WTC11 (cell line): Measurements from ENCODE around the gene PPP1R3D. TPM values are rescaled to one million over a fixed set of nuclear protein-coding genes. Genes with fewer than 3 reads are reported as not detected.

Experiments used
- AR ChIP-seq: fragments of 250-450 bp; sonication (Bioruptor Pico); IDR thresholded peaks from 2 replicates; pipeline ENCODE4 v1.9.0; 2021; ENCODE audit warnings: mild to moderate bottlenecking
- CDX4 ChIP-seq: fragments of 250-450 bp; sonication (Bioruptor Pico); IDR thresholded peaks from 2 replicates; pipeline ENCODE4 v1.9.0; 2021; ENCODE audit warnings: moderate library complexity, mild to moderate bottlenecking, inconsistent platforms, borderline replicate concordance
- FOXP4 ChIP-seq: sonication (generic); formaldehyde crosslinking; IDR thresholded peaks from 2 replicates; pipeline ENCODE4 v1.8.0; 2022; ENCODE audit warnings: mild to moderate bottlenecking, missing genetic modification reagents
- GRHL2 ChIP-seq: fragments of 250-450 bp; sonication (Bioruptor Pico); IDR thresholded peaks from 2 replicates; pipeline ENCODE4 v1.8.0; 2022; ENCODE audit warnings: mild to moderate bottlenecking, moderate library complexity; ENCODE audit not compliant: insufficient replicate concordance, severe bottlenecking
- JUN ChIP-seq: sonication (generic); formaldehyde crosslinking; IDR thresholded peaks from 2 replicates; pipeline ENCODE4 v1.8.0; 2023; ENCODE audit warnings: mild to moderate bottlenecking, missing genetic modification reagents
- MYBL2 ChIP-seq: sonication (generic); formaldehyde crosslinking; IDR thresholded peaks from 2 replicates; pipeline ENCODE4 v1.8.1; 2023; ENCODE audit warnings: mild to moderate bottlenecking, moderate library complexity, missing genetic modification reagents
- NFE2L1 ChIP-seq: sonication (generic); formaldehyde crosslinking; IDR thresholded peaks from 2 replicates; pipeline ENCODE4 v1.8.1; 2023; ENCODE audit warnings: missing genetic modification reagents
- NR1H2 ChIP-seq: sonication (generic); formaldehyde crosslinking; IDR thresholded peaks from 2 replicates; pipeline ENCODE4 v1.9.0; 2021; ENCODE audit warnings: mild to moderate bottlenecking, moderate library complexity, missing genetic modification reagents
- SMAD4 ChIP-seq: sonication (generic); formaldehyde crosslinking; IDR thresholded peaks from 2 replicates; pipeline ENCODE4 v1.8.0; 2022; ENCODE audit warnings: mild to moderate bottlenecking, missing genetic modification reagents
- USF2 ChIP-seq: sonication (generic); formaldehyde crosslinking; IDR thresholded peaks from 2 replicates; pipeline ENCODE4 v1.8.1; 2023; ENCODE audit warnings: mild to moderate bottlenecking, missing genetic modification reagents, moderate library complexity
- ZNF232 ChIP-seq: sonication (generic); formaldehyde crosslinking; IDR thresholded peaks from 2 replicates; pipeline ENCODE4 v1.8.0; 2022; ENCODE audit warnings: mild to moderate bottlenecking, missing genetic modification reagents
- ZNF423 ChIP-seq: fragments of 250-450 bp; sonication (Bioruptor Pico); IDR thresholded peaks from 2 replicates; pipeline ENCODE4 v2.1.2; 2022; ENCODE audit warnings: mild to moderate bottlenecking, moderate library complexity
- ZNF532 ChIP-seq: fragments of 250-450 bp; sonication (Bioruptor Pico); IDR thresholded peaks from 2 replicates; pipeline ENCODE4 v1.9.0; 2021; ENCODE audit warnings: mild to moderate bottlenecking, borderline replicate concordance
- ZSCAN18 ChIP-seq: fragments of 250-450 bp; sonication (Bioruptor Pico); IDR thresholded peaks from 2 replicates; pipeline ENCODE4 v2.1.2; 2022; ENCODE audit warnings: mild to moderate bottlenecking, moderate library complexity
- total RNA-seq: library from RNA; stranded (reverse); gene quantifications from 3 replicates; pipeline ENCODE4 v1.2.3, GENCODE V29; 2021
- TF ChIP-seq, protein P1 (sequence below): sonication (generic); formaldehyde crosslinking; IDR thresholded peaks from 2 replicates; pipeline ENCODE4 v1.8.1; 2022; ENCODE audit warnings: mild to moderate bottlenecking, moderate library complexity, missing genetic modification reagents
- TF ChIP-seq, protein P2 (sequence below): sonication (generic); formaldehyde crosslinking; IDR thresholded peaks from 2 replicates; pipeline ENCODE4 v1.8.1; 2023; ENCODE audit warnings: mild to moderate bottlenecking, missing genetic modification reagents
- TF ChIP-seq, protein P3 (sequence below): sonication (generic); formaldehyde crosslinking; IDR thresholded peaks from 2 replicates; pipeline ENCODE4 v1.8.1; 2023; ENCODE audit warnings: mild to moderate bottlenecking, missing genetic modification reagents

PPP1R3D gene
- total RNA-seq, 1 experiment from 2014 or later: 2.4 TPM

DNA sequence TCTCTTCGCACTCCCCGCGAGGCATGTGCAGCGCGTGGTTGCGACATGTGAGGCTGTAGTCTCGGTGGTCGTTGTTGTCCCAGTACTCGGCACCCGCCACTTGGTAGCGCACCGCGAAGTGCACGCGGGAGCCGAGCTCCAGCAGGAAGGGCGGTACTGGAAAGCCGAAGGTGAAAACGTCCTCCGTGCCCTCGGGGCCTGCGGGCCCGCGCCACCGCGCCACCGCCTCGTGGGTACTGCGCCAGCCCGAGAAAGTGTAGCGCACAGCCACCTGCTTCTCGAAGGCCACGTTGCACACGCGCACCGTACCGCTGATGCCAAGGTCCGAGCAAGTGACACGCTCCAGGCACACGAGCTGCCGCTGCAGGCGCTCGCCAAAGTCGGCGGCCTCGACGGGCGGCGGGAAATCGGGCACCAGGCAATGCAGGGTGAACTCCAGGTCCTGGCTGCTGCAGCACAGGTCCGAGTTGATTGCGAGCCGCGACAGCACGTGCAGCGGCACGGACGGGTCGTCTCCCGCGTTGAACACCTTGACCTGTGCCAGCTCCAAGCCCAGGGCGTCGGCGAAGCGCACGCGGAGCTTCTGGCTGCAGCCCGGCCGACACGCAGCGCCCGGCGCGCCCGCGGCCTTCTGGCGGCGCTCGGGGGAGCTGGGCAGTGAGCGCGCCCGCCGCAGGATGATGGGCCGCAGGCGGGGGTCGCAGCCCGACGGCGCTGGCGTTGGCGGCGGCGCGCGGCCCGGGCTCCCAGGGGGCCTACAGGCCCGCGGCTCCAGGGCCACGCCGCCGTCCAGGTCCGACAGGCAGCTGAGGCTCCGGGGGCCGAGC is 840 bp downstream of the PPP1R3D start (continued):
- TF ChIP-seq AR (CRISPR knock-in tag) (no peak), USF2 (CRISPR knock-in tag) (peak; percentile 27; the same call in 1 of the 2 replicates), ZSCAN18 (CRISPR knock-in tag) (no peak), ZNF232 (CRISPR knock-in tag) (peak; percentile 89; the same call in 1 of the 2 replicates), CDX4 (no peak), SMAD4 (CRISPR knock-in tag) (peak; percentile 74), GRHL2 (CRISPR knock-in tag) (no peak), ZNF423 (no peak), FOXP4 (CRISPR knock-in tag) (peak; percentile 98), ZNF532 (CRISPR knock-in tag) (no peak), NR1H2 (CRISPR knock-in tag) (peak; percentile 50; the same call in 1 of the 2 replicates), NFE2L1 (CRISPR knock-in tag) (peak; percentile 90; the same call in 1 of the 2 replicates), MYBL2 (CRISPR knock-in tag) (peak; percentile 45; the same call in 1 of the 2 replicates), JUN (peak; percentile 83; the same call in 1 of the 2 replicates)
- TF ChIP-seq, protein P1, sequence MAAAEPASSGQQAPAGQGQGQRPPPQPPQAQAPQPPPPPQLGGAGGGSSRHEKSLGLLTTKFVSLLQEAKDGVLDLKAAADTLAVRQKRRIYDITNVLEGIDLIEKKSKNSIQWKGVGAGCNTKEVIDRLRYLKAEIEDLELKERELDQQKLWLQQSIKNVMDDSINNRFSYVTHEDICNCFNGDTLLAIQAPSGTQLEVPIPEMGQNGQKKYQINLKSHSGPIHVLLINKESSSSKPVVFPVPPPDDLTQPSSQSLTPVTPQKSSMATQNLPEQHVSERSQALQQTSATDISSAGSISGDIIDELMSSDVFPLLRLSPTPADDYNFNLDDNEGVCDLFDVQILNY: peak; percentile 64; the same call in 1 of the 2 replicates
- TF ChIP-seq, protein P2, sequence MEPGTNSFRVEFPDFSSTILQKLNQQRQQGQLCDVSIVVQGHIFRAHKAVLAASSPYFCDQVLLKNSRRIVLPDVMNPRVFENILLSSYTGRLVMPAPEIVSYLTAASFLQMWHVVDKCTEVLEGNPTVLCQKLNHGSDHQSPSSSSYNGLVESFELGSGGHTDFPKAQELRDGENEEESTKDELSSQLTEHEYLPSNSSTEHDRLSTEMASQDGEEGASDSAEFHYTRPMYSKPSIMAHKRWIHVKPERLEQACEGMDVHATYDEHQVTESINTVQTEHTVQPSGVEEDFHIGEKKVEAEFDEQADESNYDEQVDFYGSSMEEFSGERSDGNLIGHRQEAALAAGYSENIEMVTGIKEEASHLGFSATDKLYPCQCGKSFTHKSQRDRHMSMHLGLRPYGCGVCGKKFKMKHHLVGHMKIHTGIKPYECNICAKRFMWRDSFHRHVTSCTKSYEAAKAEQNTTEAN: peak; percentile 92
- TF ChIP-seq, protein P3, sequence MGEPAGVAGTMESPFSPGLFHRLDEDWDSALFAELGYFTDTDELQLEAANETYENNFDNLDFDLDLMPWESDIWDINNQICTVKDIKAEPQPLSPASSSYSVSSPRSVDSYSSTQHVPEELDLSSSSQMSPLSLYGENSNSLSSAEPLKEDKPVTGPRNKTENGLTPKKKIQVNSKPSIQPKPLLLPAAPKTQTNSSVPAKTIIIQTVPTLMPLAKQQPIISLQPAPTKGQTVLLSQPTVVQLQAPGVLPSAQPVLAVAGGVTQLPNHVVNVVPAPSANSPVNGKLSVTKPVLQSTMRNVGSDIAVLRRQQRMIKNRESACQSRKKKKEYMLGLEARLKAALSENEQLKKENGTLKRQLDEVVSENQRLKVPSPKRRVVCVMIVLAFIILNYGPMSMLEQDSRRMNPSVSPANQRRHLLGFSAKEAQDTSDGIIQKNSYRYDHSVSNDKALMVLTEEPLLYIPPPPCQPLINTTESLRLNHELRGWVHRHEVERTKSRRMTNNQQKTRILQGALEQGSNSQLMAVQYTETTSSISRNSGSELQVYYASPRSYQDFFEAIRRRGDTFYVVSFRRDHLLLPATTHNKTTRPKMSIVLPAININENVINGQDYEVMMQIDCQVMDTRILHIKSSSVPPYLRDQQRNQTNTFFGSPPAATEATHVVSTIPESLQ: 0 out of 2 replicates have a peak, but pooled peaks have one; percentile 29
- TF ChIP-seq, all 79 proteins: peak for 39
